Middle frontal gyrus (tissue), 1 donor: ENCODE data around the gene DFFB.

ENCODE experiments used
- DNase-seq: peaks from one replicate; pipeline ENCODE4 v3.0.0-alpha.2; 2015; ENCODE audit warnings: low spot score; ENCODE audit errors: extremely low spot score

DFFB gene

GRCh38 chr1:3924186-3924824, 67.0 kb downstream of the DFFB start:
- DNase-seq = no peak

GRCh38 chr1:3924825-3925220, 67.5 kb downstream of the DFFB start:
- DNase-seq = no peak

- DNase-seq = no peak
These were observed 68.0 kb downstream of the DFFB start for GRCh38 chr1:3925256-3925655.

- no peak for DNase-seq
These were observed 68.5 kb downstream of the DFFB start for GRCh38 chr1:3925762-3926161.

GRCh38 chr1:3926956-3927355, 69.7 kb downstream of the DFFB start:
- DNase-seq = no peak

- DNase-seq = no peak
These were observed 71.3 kb downstream of the DFFB start for GRCh38 chr1:3928586-3928985.

GRCh38 chr1:3929126-3929525, 71.8 kb downstream of the DFFB start:
- DNase-seq = no peak

- DNase-seq = no peak
These were observed 73.2 kb downstream of the DFFB start for GRCh38 chr1:3930301-3931006.

- DNase-seq = no peak
These were observed 74.0 kb downstream of the DFFB start for GRCh38 chr1:3931007-3931912.

GRCh38 chr1:3932156-3932919, 75.1 kb downstream of the DFFB start:
- no peak for DNase-seq
